NCI-H1694 treated with DMSO at 0.1 percent for 48 hours (cell line): ENCODE results near the gene TNFRSF1A.
A peak's percentile ranks its signal among the peaks of the same experiment; 100 is the strongest.
"Not testable (repeated sequence)": the region's sequence is repeated elsewhere in the genome, so short reads cannot be mapped to it uniquely, and the experiment has no call there.

Experiments
- DNase-seq: peaks from one replicate; lab custom pipeline; 2025; lab: John Stamatoyannopoulos, UW

TNFRSF1A gene

DNA sequence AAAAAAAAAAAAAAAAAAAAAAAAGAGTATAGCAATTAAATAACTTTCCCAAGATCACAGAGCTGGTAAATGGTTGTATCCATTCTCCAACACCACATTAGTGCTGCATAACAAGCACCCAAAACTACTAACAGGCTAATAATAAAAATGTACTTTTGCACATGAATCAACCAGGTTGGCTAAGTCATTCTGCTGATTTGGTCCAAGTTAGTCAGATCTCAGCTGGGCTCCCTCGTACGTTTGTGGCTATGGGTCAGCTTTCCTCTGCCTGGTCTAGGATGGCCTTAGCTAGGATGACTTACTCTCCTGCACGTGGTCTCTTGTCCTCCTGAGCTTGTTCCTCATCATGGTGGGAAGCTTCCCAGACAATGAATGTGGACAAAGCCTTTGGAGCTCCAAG, 39.3 kb downstream of the TNFRSF1A start:
- no peak for DNase-seq

GRCh38 chr12:6301721-6302120, 40.2 kb downstream of the TNFRSF1A start:
- DNase-seq: no peak

DNA sequence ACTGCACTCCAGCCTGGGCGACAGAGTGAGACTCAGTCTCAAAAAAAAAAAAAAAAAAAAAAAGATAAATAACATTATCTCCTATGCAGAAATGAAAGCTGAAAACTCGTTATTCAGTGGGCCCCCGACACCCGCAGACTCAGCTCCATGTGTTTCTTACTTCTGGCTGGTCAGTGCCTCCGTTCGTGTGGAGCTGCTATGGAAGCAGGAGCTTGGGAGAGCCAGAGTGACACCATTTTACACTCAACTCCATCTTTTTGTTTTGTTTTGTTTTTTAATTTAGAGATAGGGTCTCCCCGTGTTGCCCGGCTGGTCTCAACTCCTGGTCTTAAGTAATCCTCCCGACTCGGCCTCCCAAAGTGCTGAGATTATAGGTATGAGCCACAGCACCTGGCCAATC, 44.7 kb downstream of the TNFRSF1A start:
- no peak for DNase-seq

DNA sequence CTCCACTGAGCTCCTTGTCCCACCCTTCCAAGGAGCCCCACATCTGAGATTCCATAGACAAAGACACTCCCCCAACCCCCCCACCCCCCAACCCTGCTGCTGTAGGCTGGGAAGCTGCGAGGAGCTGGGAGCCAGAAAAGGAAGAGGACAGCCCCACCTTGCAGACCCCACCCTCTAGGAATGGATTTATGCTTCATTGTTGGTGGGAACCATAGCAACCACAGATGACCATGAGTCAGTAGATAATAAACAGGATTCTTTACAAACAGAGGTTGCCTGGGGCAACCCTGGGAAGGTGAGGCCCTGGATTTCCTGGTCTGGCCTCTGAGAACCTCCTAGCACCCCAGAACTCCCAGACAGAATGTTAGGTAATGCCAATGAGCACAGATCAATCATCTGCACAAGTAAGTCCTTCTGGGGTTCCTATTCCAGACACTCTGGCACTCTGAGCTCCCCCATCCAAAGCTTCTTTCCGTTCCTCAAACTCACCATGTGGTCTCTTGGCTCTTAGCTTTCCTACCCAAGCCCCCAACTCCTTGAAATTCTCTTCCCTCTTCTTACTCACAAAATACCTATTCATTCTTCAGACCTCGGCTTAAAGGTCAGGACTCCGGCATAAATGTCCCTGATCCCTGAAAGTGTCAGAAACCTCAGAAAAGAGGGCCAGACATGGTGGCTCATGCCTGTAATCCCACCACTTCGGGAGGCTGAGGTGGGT, 46.6 kb downstream of the TNFRSF1A start:
- no peak for DNase-seq

GRCh38 chr12:6294156-6295093, 47.5 kb downstream of the TNFRSF1A start:
- no peak for DNase-seq

GRCh38 chr12:6292606-6293005, 49.3 kb downstream of the TNFRSF1A start:
- no peak for DNase-seq

- DNase-seq: not testable (repeated sequence)
Observed at GRCh38 chr12:6289906-6290305, 52.0 kb downstream of the TNFRSF1A start.

GRCh38 chr12:6289081-6289480, 52.8 kb downstream of the TNFRSF1A start:
- DNase-seq: not testable (repeated sequence)

DNA sequence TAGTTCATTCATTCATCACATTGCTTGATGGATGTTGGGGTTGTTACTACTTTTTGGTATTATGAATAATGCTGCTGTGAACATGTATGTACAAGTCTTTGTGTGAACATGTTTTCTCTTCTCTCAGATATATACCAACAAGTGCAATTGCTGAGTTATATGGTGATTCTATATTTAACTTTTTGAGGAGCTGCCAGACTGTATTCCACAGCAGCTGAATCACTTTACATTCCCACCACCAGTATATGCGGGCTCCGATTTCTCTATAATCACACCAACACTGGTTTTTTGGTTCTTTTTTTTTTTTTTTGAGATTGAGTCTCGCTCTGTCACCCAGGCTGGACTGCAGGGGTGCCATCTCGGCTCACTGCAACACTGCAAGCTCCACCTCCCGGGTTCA, 53.6 kb downstream of the TNFRSF1A start:
- DNase-seq: no peak

DNA sequence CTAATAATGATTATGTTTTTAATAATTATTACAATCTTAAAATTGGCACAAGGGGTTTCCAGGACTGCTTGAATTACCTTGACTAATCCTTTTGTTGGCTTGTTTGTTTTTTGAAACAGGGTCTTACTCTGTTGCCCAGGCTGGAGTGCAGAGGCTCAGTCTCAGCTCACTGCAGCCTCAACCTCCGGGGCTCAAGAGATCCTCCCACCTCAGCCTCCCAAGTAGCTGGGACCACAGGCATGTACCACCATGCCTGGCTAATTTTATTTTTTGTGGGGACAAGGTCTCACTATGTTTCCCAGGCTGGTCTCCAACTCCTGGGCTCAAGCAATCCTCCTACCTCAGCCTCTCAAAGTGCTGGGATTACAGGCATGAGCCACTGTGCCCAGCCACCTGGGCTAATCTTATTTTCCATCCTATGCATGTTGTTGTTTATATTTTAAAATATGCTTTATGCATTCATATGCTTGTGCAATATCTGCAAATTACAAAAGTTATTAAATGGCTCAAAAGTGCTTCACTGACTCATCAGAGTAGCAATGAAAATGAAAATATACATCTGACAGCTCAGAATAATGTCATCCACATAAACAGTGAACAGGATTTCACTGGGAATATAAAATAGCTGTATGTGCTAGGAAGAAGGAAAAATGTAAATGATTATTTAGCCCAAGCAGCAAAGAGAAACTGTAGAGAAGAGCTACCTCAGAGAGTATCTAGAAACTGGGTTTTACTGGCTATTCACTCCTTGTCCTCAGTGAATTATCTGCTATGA, 56.2 kb downstream of the TNFRSF1A start:
- DNase-seq: no peak

DNA sequence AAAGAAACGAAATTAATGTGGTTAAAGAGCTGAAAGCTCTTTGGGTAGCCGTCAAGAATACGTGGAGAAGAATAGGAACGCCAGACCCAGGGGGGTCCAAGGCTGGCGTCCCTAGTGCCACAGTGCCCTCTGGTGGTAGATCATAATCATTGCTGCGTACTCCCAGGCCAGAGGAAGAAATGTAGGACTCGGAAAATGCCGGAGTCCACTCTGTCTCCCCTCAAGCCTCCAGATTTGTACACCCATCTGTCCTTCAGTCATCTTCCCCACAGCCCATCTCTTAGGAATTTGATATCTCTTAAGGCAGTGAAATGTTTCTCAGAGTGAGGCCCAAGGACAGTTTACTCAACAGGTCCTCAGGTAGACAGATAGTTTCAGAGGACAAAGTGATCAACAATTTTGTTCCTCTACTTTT, 56.8 kb downstream of the TNFRSF1A start:
- DNase-seq: peak; percentile 83

DNA sequence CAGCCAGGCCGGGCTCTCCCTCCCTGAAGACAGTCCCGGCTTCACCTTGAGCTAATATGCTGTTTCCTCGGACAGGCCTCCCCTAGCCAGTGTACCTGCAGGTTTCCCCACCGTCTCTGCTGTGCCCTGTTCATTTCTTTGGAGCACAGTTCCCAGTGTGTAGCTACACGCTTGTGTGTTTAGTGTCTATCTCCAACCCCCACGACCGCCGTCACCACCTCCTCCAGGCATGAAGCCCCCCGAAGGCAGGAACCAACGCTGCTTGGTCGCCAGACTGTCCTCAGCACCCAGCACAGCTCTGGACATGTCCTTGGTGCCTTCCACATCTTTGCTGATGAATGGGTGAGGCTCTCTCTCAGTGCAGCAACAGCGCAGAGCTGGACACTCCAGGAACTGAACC, 57.6 kb downstream of the TNFRSF1A start:
- DNase-seq: no peak

DNA sequence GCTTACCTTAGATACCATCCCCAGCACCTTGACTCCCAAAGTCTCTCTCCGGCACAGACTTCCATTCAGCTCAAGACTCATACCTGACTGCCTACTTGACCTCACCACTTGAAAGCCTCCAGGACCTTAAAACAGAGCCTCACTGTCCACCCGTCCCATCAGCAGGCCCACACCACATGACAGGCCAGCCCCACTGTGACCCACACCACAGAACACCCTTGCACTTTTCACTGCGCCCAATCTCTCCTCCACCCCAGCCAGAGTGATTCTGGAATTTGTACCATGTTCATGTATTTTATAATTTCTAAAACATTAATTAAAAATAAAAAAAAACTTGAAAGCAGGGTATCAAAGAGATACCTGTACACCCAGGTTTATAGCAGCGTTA, 59.4 kb downstream of the TNFRSF1A start:
- DNase-seq: no peak

- no peak for DNase-seq
Observed at GRCh38 chr12:6281081-6281809, 60.6 kb downstream of the TNFRSF1A start.

- DNase-seq: no peak
Observed at GRCh38 chr12:6280672-6281071, 61.2 kb downstream of the TNFRSF1A start.

DNA sequence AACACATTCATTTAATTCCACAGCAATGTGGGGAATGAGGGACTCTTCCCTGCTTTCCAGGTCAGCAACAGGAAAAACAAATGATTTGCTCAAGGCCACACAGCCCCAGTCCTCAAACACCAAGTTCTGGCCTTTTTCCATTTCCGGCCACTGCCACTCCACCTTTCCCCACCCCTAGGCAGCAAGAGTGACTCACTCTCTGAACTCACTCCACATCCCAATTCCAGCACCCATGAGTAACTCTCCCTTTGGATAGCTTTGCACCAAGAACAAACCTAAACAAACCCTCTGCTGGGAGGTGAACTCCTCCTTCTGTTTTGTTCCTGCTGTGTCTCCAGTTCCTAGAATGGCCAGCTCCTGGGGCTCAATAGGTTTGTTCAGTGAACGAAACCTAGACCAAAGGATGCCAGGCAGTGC, 61.8 kb downstream of the TNFRSF1A start:
- DNase-seq: no peak

DNA sequence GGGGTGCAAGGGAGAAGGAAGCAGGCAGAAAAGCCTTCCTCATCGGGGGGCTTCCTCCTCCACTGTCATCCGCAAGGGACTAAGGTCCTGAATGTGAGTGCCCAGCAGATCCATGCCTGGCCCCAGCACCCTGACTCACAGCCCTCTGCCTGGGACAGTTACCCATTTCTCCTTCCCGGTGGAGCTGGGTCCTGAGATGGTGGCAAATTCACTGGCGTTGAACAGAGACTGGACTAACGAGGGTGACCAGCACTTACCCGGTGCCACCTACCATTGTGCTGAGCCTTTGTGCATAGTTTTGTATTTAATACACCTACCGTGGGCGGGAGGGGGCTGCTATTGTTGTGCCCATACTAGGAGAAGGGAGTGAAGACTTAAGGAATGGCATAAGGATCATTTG, 62.2 kb downstream of the TNFRSF1A start:
- DNase-seq: no peak

GRCh38 chr12:6279256-6279628, 62.6 kb downstream of the TNFRSF1A start:
- no peak for DNase-seq
